PFSK-1 (cell line): ENCODE results near the gene ZFAND3.

Experiments
- POLR2AphosphoS5 ChIP-seq: IDR thresholded peaks from 2 replicates; pipeline ENCODE4 v1.6.1; 2012; ENCODE audit warnings: low read depth, mild to moderate bottlenecking, control low read depth, low read length, moderate library complexity
- REST ChIP-seq, 2 experiments: IDR thresholded peaks; 2 replicates each; pipeline versions ENCODE4 v1.6.1 to v1.8.0; 2011 to 2012; ENCODE audit warnings: low read depth in 2 of 2, low read length in 2 of 2, control low read depth in 1 of 2, inconsistent platforms in 1 of 2, mild to moderate bottlenecking in 1 of 2, moderate library complexity in 1 of 2; ENCODE audit not compliant: insufficient read depth in 1 of 2

GRCh38 chr6:38119516-38119915 is 300.0 kb downstream of the ZFAND3 start:
- no peak for TF ChIP-seq REST (IDR thresholded peaks at IDR 0.05; ENCODE audit: insufficient read depth in 1 of 2, low read depth in 2 of 2, low read length in 2 of 2)
- no peak for TF ChIP-seq POLR2AphosphoS5
